ENCODE data around the gene RAB34. TPM values are rescaled to one million over a fixed set of nuclear protein-coding genes. Genes with fewer than 3 reads are reported as not detected.

RAB34 gene
- polyA plus RNA-seq, 3 donors = 7.9 to 125 (median 38.3) TPM

DNA sequence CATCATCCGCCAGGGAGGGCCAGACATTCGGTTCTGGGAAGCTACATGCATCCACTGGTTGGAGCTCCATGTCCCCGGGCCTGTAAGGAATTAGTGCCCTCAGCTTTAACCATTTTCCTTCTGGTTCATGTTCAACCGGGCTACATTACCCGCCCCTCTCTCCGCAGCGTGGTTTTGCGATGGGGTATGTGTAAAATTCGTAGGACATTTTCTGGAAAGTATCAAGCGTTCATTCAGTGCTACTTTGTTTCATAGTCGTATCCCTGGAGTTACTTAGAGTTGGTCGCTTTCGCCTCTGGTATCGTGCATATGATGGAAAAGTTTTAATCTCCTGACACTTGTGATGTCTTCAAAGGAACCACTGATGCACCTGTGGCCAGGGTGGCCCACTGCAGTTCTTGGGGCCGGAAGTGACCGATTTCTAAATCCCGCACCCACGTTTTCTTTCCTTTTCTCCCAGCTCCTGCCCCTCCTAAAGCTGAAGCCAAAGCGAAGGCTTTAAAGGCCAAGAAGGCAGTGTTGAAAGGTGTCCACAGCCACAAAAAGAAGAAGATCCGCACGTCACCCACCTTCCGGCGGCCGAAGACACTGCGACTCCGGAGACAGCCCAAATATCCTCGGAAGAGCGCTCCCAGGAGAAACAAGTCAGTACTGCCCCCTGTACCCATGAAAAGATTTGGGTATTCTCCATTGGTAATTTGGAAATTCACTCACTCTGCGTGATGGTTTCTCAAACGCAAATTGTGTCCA, 2.8 kb upstream of the RAB34 start:
- WGBS, 3 donors = 2 to 3% (median 3%) methylated on average over 25 to 28 of the region's 30 CpGs
- no peak overlapping the region for H3K27ac ChIP-seq (ENCODE audit: low read depth, low read length)

DNA sequence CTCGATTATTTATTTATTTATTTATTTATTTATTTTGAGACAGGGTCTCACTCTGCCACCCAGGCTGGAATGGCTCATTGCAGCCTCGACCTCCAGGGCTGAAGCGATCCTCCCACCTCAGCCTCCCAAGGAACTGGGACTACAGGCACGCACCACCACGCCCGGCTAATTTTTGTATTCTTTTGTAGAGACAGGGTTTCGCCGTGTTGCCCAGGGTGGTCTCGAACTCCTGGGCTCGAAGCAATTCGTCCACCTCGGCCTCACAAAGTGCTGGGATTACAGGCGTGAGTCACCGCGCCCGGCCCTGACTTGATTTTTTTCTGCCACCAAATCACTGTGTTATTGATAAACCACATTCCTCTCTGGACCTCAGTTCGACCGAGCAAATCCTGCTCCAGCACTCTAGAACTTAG, 1.4 kb upstream of the RAB34 start:
- WGBS, 3 donors = 35 to 40% (median 35%) methylated on average over 18 of the region's 18 CpGs
- H3K27ac ChIP-seq (ENCODE audit: low read depth, low read length) = no peak overlapping the region

DNA sequence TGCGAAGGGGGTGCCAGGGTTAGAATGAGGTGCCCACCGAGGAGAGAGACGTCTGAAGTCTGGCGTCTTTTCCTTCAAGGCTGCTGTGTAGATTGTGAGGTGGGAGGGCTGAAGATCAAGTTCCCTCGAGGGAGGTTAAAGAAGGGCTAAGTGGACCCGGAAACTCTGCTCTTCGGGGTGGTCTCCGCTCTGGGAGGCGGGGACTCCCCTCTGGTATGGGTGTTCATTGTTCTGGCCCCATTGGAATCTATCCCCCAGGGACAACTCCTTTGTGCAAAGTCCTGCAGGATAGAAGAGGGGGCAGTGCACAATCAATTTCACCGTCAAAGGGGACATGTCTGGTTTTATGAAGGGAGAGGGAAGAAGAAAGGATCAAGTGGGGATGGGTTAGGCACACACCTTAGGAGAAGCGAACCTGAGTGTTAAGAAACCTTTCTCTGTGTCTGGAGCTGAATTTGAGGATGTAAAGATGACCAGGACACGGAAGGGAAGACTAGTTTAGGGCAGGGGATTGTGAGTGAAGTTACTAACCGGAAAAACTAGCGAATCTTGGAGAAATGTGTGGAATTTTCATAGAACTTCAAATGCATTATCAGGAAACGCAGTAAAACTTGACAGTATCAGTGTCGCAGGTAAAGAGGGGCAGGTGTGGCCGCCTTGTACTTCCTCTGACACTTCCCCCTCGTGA, 809 bp upstream of the RAB34 start:
- WGBS, 3 donors = 33 to 66% (median 39%) methylated on average over 18 of the region's 18 CpGs
- peak overlapping the region; percentile 28 for H3K27ac ChIP-seq (ENCODE audit: low read depth, low read length)

DNA sequence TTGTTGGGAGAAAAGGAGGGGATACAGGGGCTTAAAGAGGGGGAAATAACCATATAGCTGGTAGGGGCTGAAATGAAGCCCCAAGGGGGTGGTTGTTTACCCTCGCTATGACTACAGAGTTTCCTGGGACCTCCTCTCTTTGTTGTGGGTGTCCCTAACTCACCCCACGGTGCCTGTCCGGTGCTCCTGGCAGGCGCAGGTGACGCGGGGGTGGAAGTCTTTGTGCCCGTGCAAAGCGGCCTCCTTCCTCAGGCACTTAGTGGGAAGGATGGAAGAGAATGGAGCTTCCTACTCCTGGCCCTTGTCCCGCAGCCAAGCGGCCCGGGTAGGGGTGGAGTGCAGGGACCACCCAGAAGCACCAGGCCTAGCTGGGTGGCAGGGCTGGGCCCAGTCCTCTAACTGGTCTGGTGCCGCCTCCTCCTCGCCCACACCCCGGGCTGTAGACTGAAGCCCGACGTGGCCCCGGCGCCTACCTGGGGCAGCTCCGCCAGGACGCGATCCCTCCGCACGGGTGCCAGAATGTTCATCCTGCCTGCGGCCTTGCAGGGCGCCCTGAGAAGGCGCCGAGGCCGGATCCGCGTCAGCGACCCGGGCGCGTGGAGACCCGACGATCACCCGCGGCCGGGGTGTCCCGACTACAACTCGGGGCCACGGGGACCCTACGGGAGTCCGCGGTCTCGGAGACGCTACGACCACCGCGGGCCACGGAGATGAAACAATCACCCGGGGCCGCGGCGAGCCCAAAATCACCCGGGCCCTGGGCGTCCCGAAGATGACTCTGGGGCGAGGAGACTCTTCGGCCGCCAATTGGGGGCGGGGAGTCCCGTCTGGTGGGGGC, 709 bp downstream of the RAB34 start:
- 11 to 24% (median 13%) methylated on average over 56 to 63 of the region's 63 CpGs for WGBS, 3 donors
- H3K27ac ChIP-seq (ENCODE audit: low read depth, low read length) = no peak overlapping the region

- H3K27ac ChIP-seq (ENCODE audit: low read depth, low read length) = no peak overlapping the region
- 83 to 92% (median 87%) methylated on average over 2 of the region's 2 CpGs for WGBS, 3 donors
These were observed 2.5 kb downstream of the RAB34 start for GRCh38 chr17:28715217-28715616.

GRCh38 chr17:28714281-28714680, 3.4 kb downstream of the RAB34 start:
- H3K27ac ChIP-seq (ENCODE audit: low read depth, low read length) = no peak overlapping the region
- WGBS, 3 donors = 82 to 92% (median 85%) methylated on average over 3 of the region's 3 CpGs

- WGBS, 3 donors = 78 to 82% (median 79%) methylated on average over 7 of the region's 7 CpGs
- H3K27ac ChIP-seq (ENCODE audit: low read depth, low read length) = no peak overlapping the region
These were observed 4.8 kb downstream of the RAB34 start for GRCh38 chr17:28712705-28713415.

- WGBS, 3 donors = 16 to 47% (median 19%) methylated on average over 33 to 34 of the region's 34 CpGs
- no peak overlapping the region for H3K27ac ChIP-seq (ENCODE audit: low read depth, low read length)
These were observed 5.5 kb downstream of the RAB34 start for GRCh38 chr17:28712032-28712704.

DNA sequence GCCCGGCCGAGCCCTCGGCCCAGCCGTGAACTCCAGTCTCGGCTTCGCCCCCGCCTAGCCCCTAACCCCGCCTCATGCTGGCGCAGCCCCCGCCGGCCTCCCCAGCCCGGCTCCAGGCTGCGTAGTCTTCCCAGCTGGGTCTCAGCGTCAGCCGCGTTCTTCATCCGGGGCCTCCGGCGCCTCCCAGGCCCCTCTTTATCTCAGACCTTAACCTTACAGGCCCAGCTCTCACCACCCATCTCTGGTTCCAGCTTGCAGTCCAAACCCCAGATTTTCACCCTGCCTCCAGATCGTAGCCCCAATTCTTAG, 6.0 kb downstream of the RAB34 start, which contains the start of gene PROCA1:
PROCA1 (minus strand) TSS at position 166 of the 309 bp plus-strand sequence. CDS start 228 bp downstream, outside the sequence.
- 1 to 7% (median 2%) methylated on average over 20 of the region's 20 CpGs for WGBS, 3 donors
- H3K27ac ChIP-seq (ENCODE audit: low read depth, low read length) = peak within 1 kb of the TSS; percentile 91

GRCh38 chr17:28710861-28711722, 6.6 kb downstream of the RAB34 start:
- peak overlapping the region; percentile 91 for H3K27ac ChIP-seq (ENCODE audit: low read depth, low read length)
- 0 to 1% (median 1%) methylated on average over 67 to 74 of the region's 74 CpGs for WGBS, 3 donors

- 73 to 87% (median 85%) methylated on average over 2 of the region's 2 CpGs for WGBS, 3 donors
- H3K27ac ChIP-seq (ENCODE audit: low read depth, low read length) = no peak overlapping the region
These were observed 10.3 kb downstream of the RAB34 start for GRCh38 chr17:28707339-28707720.

GRCh38 chr17:28706471-28707338, 11.0 kb downstream of the RAB34 start:
- WGBS, 3 donors = 53 to 66% (median 64%) methylated on average over 6 of the region's 7 CpGs
- H3K27ac ChIP-seq (ENCODE audit: low read depth, low read length) = no peak overlapping the region

DNA sequence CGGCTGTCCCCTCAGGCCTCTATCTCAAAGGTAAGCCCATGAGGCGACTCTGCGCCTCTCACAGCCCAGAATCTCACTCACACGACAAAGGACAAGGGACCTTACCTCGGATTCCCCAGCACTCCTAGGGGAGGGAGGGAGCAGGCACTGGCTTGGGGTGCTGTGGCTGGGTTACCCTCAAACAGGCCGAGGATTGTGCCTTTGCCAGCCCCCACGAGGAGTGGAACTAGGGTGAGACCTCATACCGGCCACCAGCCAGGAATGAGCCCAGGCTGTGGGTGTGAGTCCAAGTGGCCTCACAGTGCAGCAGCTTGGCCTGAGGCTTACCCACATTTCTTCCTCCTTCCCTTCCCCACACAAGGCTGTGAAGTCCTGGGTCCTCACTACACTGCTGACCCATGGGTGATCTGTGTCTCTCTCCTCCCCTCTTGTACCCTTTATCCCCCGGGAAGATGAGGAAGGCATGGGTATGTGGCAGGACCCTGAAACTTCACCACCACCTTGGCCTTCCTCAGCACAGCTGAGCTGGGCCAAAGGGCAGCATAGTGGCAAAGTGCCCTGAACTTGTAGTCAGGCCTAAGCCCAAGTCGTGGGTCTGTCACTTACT, 11.8 kb downstream of the RAB34 start:
- WGBS, 3 donors = 77 to 80% (median 77%) methylated on average over 9 to 10 of the region's 10 CpGs
- no peak overlapping the region for H3K27ac ChIP-seq (ENCODE audit: low read depth, low read length)

GRCh38 chr17:28705074-28705659, 12.5 kb downstream of the RAB34 start:
- H3K27ac ChIP-seq (ENCODE audit: low read depth, low read length) = no peak overlapping the region
- WGBS, 3 donors = 74 to 85% (median 78%) methylated on average over 4 to 5 of the region's 5 CpGs

GRCh38 chr17:28704219-28704858, 13.3 kb downstream of the RAB34 start:
- 89 to 93% (median 92%) methylated on average over 11 to 14 of the region's 14 CpGs for WGBS, 3 donors
- no peak overlapping the region for H3K27ac ChIP-seq (ENCODE audit: low read depth, low read length)
